AG10803 (cell line): ENCODE results near the gene DIABLO.

ENCODE experiments used
- DNase-seq: peaks from one replicate; pipeline ENCODE4 v3.0.0; 2010; ENCODE audit warnings: low read depth
- H3K4me3 ChIP-seq: 2 replicates; pipeline ENCODE4 v1.5.1; 2011; ENCODE audit warnings: mild to moderate bottlenecking, low read length, control low read depth
- TF ChIP-seq, protein P1 (sequence below): conservative IDR thresholded peaks from 2 replicates; pipeline ENCODE4 v1.5.1; 2011; ENCODE audit warnings: mild to moderate bottlenecking, low read length, control low read depth, inconsistent platforms

DIABLO gene

DNA sequence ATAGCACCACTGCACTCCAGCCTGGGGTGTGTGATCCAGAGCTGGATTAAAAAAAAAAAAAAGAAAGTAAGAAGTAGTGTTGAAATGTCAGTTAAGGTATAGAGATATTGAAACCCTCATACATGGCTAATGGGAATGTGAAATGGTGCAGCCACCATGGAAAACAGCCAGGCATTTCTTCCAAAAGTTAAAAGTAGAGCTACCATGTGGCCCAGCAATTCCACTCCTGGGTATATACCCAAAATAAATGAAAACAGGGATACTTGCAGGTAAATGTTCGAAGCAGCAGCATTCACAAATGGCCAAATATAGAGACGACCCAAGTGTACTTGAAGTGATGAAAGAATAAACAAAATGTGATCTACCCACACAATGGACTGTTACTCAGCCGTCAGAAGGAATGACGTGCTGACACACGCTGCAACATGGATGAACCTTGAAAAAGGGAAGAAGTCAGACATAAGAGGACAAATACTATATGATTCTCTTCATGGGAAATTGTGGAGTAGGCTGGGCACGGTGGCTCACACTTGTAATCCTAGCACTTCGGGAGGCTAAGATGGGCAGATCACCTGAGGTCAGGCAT, 67.1 kb downstream of the DIABLO start:
- TF ChIP-seq, protein P1, sequence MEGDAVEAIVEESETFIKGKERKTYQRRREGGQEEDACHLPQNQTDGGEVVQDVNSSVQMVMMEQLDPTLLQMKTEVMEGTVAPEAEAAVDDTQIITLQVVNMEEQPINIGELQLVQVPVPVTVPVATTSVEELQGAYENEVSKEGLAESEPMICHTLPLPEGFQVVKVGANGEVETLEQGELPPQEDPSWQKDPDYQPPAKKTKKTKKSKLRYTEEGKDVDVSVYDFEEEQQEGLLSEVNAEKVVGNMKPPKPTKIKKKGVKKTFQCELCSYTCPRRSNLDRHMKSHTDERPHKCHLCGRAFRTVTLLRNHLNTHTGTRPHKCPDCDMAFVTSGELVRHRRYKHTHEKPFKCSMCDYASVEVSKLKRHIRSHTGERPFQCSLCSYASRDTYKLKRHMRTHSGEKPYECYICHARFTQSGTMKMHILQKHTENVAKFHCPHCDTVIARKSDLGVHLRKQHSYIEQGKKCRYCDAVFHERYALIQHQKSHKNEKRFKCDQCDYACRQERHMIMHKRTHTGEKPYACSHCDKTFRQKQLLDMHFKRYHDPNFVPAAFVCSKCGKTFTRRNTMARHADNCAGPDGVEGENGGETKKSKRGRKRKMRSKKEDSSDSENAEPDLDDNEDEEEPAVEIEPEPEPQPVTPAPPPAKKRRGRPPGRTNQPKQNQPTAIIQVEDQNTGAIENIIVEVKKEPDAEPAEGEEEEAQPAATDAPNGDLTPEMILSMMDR: no peak
- no peak for DNase-seq
- no peak overlapping the region for H3K4me3 ChIP-seq
